Measurements from ENCODE around the gene DPP3. TPM values are rescaled to one million over a fixed set of nuclear protein-coding genes. Genes with fewer than 3 reads are reported as not detected.

Gene DPP3
- total RNA-seq, 8 experiments from 2014 or later: 26.3 to 74.9 (median 35.4) TPM

GRCh38 chr11:66547662-66548009, 67.4 kb downstream of the DPP3 start:
- Histone ChIP-seq H3K4me1 (replicated peaks in 1 of 2) (peaks cover 23 to 29% of the 10 kb centered on the region in 2 donors), H3K4me3 (no peak overlapping the region), H3K27ac (no peak overlapping the region)
- in situ Hi-C loops (cut with MboI; ENCODE audit: low pct_unique_long_range_greater_than_20kb in 2 of 9, low sequenced_read_pairs in 9 of 9, unreplicated experiment in 9 of 9): no loop called here
- no peak for ATAC-seq (replicated peaks in 6 of 8)
- 17 to 51% (median 20%) methylated on average over 1 to 2 of the region's 5 CpGs; no CpG with 5 or more reads in 5 of the 10 experiments for WGBS, 10 experiments

DNA sequence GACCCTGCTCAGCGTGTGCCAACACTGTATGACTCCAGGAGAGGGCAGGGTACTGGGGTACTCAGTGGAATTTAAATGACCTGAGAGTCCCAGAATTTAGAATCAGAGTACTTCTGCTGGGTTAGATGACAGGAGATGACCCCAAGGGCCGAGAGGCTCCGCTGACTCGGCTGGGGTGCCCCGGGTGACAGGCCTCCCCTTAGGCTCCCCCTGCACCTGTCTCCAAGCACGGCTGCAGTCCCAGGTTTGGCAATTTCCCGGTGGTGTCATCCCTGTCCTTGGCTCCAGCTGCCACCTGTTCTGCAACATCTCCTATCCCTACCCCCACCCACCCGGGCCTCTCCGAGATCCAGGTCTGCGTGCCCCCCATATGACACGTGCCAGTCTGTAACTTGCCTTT, 67.8 kb downstream of the DPP3 start:
- H3K4me3 ChIP-seq: no peak overlapping the region
- ATAC-seq (replicated peaks in 6 of 8): no peak
- WGBS, 10 experiments: 60 to 85% methylated on average over 3 to 4 of the region's 11 CpGs; no CpG with 5 or more reads in 8 of the 10 experiments
- no peak overlapping the region for H3K27ac ChIP-seq
- H3K4me1 ChIP-seq (replicated peaks in 1 of 2): peaks cover 23 to 29% of the 10 kb centered on the region in 2 donors
- in situ Hi-C loops (cut with MboI; ENCODE audit: low pct_unique_long_range_greater_than_20kb in 2 of 9, low sequenced_read_pairs in 9 of 9, unreplicated experiment in 9 of 9): no loop called here

DNA sequence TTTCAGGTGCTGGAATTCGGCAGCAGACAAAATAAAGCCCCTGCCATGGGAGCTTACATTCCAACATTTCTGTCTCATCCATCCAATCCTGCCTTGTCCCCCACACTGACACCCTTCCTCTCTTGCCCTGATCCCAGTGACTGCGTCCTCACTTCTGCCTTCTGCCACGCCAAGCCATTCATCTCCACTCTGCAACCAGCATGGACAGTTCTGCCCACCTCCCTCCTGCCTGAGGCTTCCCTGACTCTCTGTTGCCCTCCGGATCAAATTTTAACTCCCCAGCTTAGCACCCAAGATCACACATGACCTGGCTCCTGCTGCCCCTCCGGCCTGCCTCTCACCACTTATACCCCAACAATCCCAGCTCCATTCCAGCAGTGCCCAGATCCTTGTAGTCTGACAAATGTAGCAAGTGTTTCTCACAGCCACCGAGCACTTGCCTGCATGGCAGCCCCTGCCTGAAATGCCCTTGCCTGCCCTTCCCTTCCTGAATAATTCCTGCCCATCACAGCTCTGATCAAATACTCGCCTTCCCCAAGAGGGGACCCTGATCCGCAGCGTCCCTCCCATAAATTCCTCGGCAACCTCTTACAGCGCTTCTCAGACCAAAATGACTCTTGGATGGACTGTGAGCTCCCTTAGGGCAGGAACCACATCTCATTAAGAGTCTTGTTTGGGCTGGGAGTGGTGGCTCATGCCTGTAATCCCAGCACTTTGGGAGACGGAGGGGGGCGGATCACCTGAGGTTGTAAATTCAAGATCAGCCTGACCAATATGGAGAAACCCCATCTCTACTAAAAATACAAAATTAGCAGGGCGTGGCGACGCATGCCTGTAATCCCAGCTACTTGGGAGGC, 68.8 kb downstream of the DPP3 start:
- ATAC-seq (replicated peaks in 6 of 8): no peak
- H3K4me3 ChIP-seq: no peak overlapping the region
- peaks cover 23% of the 10 kb centered on the region in 2 donors for H3K4me1 ChIP-seq (replicated peaks in 1 of 2)
- H3K27ac ChIP-seq: no peak overlapping the region
- in situ Hi-C loops (cut with MboI; ENCODE audit: low pct_unique_long_range_greater_than_20kb in 2 of 9, low sequenced_read_pairs in 9 of 9, unreplicated experiment in 9 of 9): no loop called here
- WGBS, 10 experiments: 20 to 79% (median 46%) methylated on average over 1 to 13 of the region's 16 CpGs; no CpG with 5 or more reads in 2 of the 10 experiments

DNA sequence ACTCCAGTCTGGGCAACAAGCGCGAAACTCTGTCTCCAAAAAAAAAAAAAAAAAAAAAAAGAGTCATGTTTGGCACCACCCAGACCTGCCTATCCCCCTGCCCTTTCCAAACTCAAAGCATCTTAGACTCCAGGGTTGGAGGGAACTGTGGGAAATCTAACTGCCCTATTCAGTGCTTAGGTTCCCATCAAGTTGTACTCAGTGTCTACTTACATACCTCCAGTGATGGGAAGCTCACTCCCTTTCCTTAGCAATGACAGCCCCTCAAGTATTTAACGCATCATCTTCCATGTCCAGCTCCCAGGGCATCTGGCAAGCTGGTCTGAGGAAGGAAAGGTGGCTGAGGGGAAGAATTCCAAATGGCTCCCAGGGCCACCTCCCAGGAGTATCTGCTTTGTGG, 69.5 kb downstream of the DPP3 start:
- H3K4me3 ChIP-seq: no peak overlapping the region
- no peak overlapping the region for H3K27ac ChIP-seq
- 73 to 100% (median 93%) methylated on average over 2 to 3 of the region's 3 CpGs; no CpG with 5 or more reads in 7 of the 10 experiments for WGBS, 10 experiments
- ATAC-seq (replicated peaks in 6 of 8): no peak
- in situ Hi-C loops (cut with MboI; ENCODE audit: low pct_unique_long_range_greater_than_20kb in 2 of 9, low sequenced_read_pairs in 9 of 9, unreplicated experiment in 9 of 9): no loop called here
- H3K4me1 ChIP-seq (replicated peaks in 1 of 2): peaks cover 16 to 19% of the 10 kb centered on the region in 2 donors

DNA sequence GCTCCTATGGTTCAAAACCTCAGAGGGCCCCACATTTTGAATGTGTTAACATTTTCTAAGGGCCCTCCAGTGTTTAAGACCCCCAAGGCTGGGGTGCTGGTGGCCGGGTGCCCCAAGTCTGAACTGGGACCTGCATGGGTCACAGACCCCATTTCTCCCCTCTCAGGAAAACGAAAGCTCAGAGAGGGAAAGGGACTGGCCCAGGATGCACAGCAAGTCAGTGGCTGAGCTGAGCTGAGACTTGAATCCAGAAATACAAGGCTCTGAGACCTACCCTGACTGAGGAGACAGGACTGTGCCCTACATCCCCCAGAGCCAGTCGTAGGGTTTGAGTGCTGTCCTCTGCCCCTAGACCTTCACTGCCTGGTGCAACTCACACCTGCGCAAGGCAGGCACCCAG, 70.7 kb downstream of the DPP3 start:
- H3K4me3 ChIP-seq: no peak overlapping the region
- in situ Hi-C loops (cut with MboI; ENCODE audit: low pct_unique_long_range_greater_than_20kb in 2 of 9, low sequenced_read_pairs in 9 of 9, unreplicated experiment in 9 of 9): no loop called here
- H3K4me1 ChIP-seq (replicated peaks in 1 of 2): peaks cover 12 to 14% of the 10 kb centered on the region in 2 donors
- no peak for ATAC-seq (replicated peaks in 6 of 8)
- H3K27ac ChIP-seq: no peak overlapping the region
- WGBS, 10 experiments: 14 to 100% (median 67%) methylated on average over 1 to 4 of the region's 4 CpGs; no CpG with 5 or more reads in 4 of the 10 experiments

- no peak for ATAC-seq (replicated peaks in 6 of 8)
- WGBS, 10 experiments: 50 to 81% (median 69%) methylated on average over 1 to 5 of the region's 5 CpGs; no CpG with 5 or more reads in 3 of the 10 experiments
- in situ Hi-C loops (cut with MboI; ENCODE audit: low pct_unique_long_range_greater_than_20kb in 2 of 9, low sequenced_read_pairs in 9 of 9, unreplicated experiment in 9 of 9): no loop called here
- no peaks in the 10 kb centered on the region for H3K4me1 ChIP-seq (replicated peaks in 1 of 2)
- no peak overlapping the region for H3K27ac ChIP-seq
- H3K4me3 ChIP-seq: no peak overlapping the region
These were observed 74.4 kb downstream of the DPP3 start for GRCh38 chr11:66554602-66555001.

DNA sequence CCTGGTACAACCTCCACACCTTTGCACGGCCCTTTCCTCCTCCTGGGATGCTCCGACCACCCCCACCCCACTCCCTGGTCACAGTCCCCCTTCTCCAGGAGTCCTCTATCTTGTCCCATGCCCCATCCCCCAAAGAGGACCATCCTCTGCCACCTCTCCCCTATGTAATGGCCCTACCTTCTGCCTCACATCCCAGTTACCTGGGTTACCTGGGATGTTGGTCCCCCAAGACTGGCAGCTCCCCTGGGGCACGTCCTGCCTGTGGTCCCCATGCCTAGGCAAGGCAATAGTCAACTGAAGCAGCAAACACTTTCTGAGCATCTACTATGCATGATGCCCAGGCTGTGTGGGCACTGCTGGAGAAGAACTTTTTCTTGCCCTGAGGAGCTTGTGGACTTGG, 75.2 kb downstream of the DPP3 start:
- no peak overlapping the region for H3K4me3 ChIP-seq
- no peak overlapping the region for H3K27ac ChIP-seq
- in situ Hi-C loops (cut with MboI; ENCODE audit: low pct_unique_long_range_greater_than_20kb in 2 of 9, low sequenced_read_pairs in 9 of 9, unreplicated experiment in 9 of 9): no loop called here
- no peak for ATAC-seq (replicated peaks in 6 of 8)
- WGBS, 10 experiments: no CpG with 5 or more reads among the region's 3 CpGs
- no peaks in the 10 kb centered on the region for H3K4me1 ChIP-seq (replicated peaks in 1 of 2)

GRCh38 chr11:66556086-66556485, 75.9 kb downstream of the DPP3 start:
- Histone ChIP-seq H3K27ac (no peak overlapping the region), H3K4me3 (no peak overlapping the region), H3K4me1 (replicated peaks in 1 of 2) (no peaks in the 10 kb centered on the region)
- in situ Hi-C loops (cut with MboI; ENCODE audit: low pct_unique_long_range_greater_than_20kb in 2 of 9, low sequenced_read_pairs in 9 of 9, unreplicated experiment in 9 of 9): no loop called here
- no peak for ATAC-seq (replicated peaks in 6 of 8)
- WGBS, 10 experiments: 55 to 94% (median 82%) methylated on average over 2 to 3 of the region's 7 CpGs; no CpG with 5 or more reads in 7 of the 10 experiments

GRCh38 chr11:66557733-66558326, 77.6 kb downstream of the DPP3 start:
- H3K4me3 ChIP-seq: no peak overlapping the region
- no peaks in the 10 kb centered on the region for H3K4me1 ChIP-seq (replicated peaks in 1 of 2)
- in situ Hi-C loops (cut with MboI; ENCODE audit: low pct_unique_long_range_greater_than_20kb in 2 of 9, low sequenced_read_pairs in 9 of 9, unreplicated experiment in 9 of 9): no loop called here
- WGBS, 10 experiments: 40 to 100% (median 97%) methylated on average over 1 to 8 of the region's 24 CpGs; no CpG with 5 or more reads in 5 of the 10 experiments
- H3K27ac ChIP-seq: no peak overlapping the region
- no peak for ATAC-seq (replicated peaks in 6 of 8)

Other genes with a start within 250 kb of the DPP3 start
- 10 to 100 TPM in 7 of 8 experiments, 1 to 10 TPM in 1; 8.2 to 44.2 (median 28.3) TPM for gene KLC2, start 222.7 kb upstream of the DPP3 start, total RNA-seq
- gene RAB1B, start 211.8 kb upstream of the DPP3 start, total RNA-seq: 100 to 1,000 TPM in 2 of 8 experiments, 10 to 100 TPM in 6; 43.1 to 114 (median 88.0) TPM
- gene CNIH2, start 202.3 kb upstream of the DPP3 start, total RNA-seq: 10 to 100 TPM in 5 of 8 experiments, 1 to 10 TPM in 2, under 1 TPM in 1; 0.41 to 53.9 (median 32.4) TPM
- gene YIF1A, start 191.3 kb upstream of the DPP3 start, total RNA-seq: 100 to 1,000 TPM in 4 of 8 experiments, 10 to 100 TPM in 4; 58.0 to 172 (median 101) TPM
- 1 to 10 TPM in 6 of 8 experiments, under 1 TPM in 1, not detected in 1; 0.63 to 8.3 (median 3.7) TPM for gene TMEM151A, start 188.5 kb upstream of the DPP3 start, total RNA-seq
- gene CD248, start 163.4 kb upstream of the DPP3 start, total RNA-seq: 100 to 1,000 TPM in 1 of 8 experiments, 10 to 100 TPM in 1, 1 to 10 TPM in 3, under 1 TPM in 3; 0.27 to 126 (median 3.8) TPM
- 10 to 100 TPM in 1 of 8 experiments, 1 to 10 TPM in 5, under 1 TPM in 2; 0.60 to 24.5 (median 4.4) TPM for gene RIN1, start 144.0 kb upstream of the DPP3 start, total RNA-seq
- gene BRMS1, start 135.3 kb upstream of the DPP3 start, total RNA-seq: 10 to 100 TPM; 17.5 to 55.5 (median 34.7) TPM
- gene B4GAT1, start 132.8 kb upstream of the DPP3 start, total RNA-seq: 100 to 1,000 TPM in 1 of 8 experiments, 10 to 100 TPM in 7; 18.8 to 161 (median 44.9) TPM
- gene SLC29A2, start 108.7 kb upstream of the DPP3 start, total RNA-seq: 10 to 100 TPM in 2 of 8 experiments, 1 to 10 TPM in 5, under 1 TPM in 1; 0.56 to 15.7 (median 3.5) TPM
- 10 to 100 TPM in 1 of 8 experiments, 1 to 10 TPM in 2, under 1 TPM in 5; 0.10 to 19.1 (median 0.32) TPM for gene NPAS4, start 59.4 kb upstream of the DPP3 start, total RNA-seq
- gene MRPL11, start 41.6 kb upstream of the DPP3 start, total RNA-seq: 10 to 100 TPM; 19.5 to 66.0 (median 25.3) TPM
- 10 to 100 TPM in 5 of 8 experiments, 1 to 10 TPM in 3; 5.4 to 16.9 (median 11.1) TPM for gene PELI3, start 13.5 kb upstream of the DPP3 start, total RNA-seq
- 10 to 100 TPM; 20.7 to 54.3 (median 27.6) TPM for gene BBS1, start 30.2 kb downstream of the DPP3 start, total RNA-seq
- 10 to 100 TPM in 2 of 8 experiments, 1 to 10 TPM in 6; 5.2 to 12.7 (median 8.4) TPM for gene ZDHHC24, start 65.6 kb downstream of the DPP3 start, total RNA-seq
- under 1 TPM in 4 of 8 experiments, not detected in 4; 0.05 to 0.18 (median 0.10) TPM for gene ACTN3, start 66.5 kb downstream of the DPP3 start, total RNA-seq
- 10 to 100 TPM in 5 of 8 experiments, 1 to 10 TPM in 3; 5.4 to 46.1 (median 22.8) TPM for gene CTSF, start 88.2 kb downstream of the DPP3 start, total RNA-seq
- gene CCDC87, start 112.6 kb downstream of the DPP3 start, total RNA-seq: under 1 TPM; 0.36 to 0.96 (median 0.67) TPM
- gene CCS, start 112.8 kb downstream of the DPP3 start, total RNA-seq: 10 to 100 TPM; 29.6 to 61.9 (median 36.6) TPM
- 10 to 100 TPM; 31.7 to 88.4 (median 49.3) TPM for gene RBM14, start 136.2 kb downstream of the DPP3 start, total RNA-seq
- gene RBM4, start 158.3 kb downstream of the DPP3 start, total RNA-seq: 100 to 1,000 TPM; 122 to 311 (median 170) TPM
- 10 to 100 TPM; 14.9 to 59.5 (median 47.7) TPM for gene RBM4B, start 197.5 kb downstream of the DPP3 start, total RNA-seq
- gene SPTBN2, start 248.8 kb downstream of the DPP3 start, total RNA-seq: 10 to 100 TPM in 7 of 8 experiments, 1 to 10 TPM in 1; 2.4 to 99.4 (median 62.6) TPM

Measured in motor neuron (in vitro differentiated cells).